Brain microvascular endothelial cell (primary cell): Measurements from ENCODE around the gene ANGPTL2.

Experiments used
- DNase-seq: peaks from one replicate; pipeline ENCODE4 v3.0.0-alpha.2; 2020
- H3K27ac ChIP-seq: fragments of 250-450 bp; sonication (Bioruptor Pico); 2 replicates; pipeline ENCODE4 v1.5.1; 2020; ENCODE audit warnings: mild to moderate bottlenecking, moderate library complexity
- H3K27me3 ChIP-seq: fragments of 250-450 bp; sonication (Bioruptor Pico); replicated peaks from 2 replicates; pipeline ENCODE4 v1.5.1; 2020; ENCODE audit warnings: mild to moderate bottlenecking
- H3K36me3 ChIP-seq: fragments of 250-450 bp; sonication (Bioruptor Pico); replicated peaks from 2 replicates; pipeline ENCODE4 v1.5.1; 2020; ENCODE audit warnings: mild to moderate bottlenecking
- H3K4me3 ChIP-seq: 2 replicates; pipeline ENCODE4 v1.5.1; 2011; ENCODE audit warnings: low read depth, mild to moderate bottlenecking, control low read depth, low read length, moderate library complexity
- in situ Hi-C: cut with HindIII; loops from 2 replicates; pipeline ENCODE4 v1.10.0; 2017; ENCODE audit warnings: low sequenced_read_pairs, low pct_ligation_motif_present
- TF ChIP-seq, protein P1 (sequence below): IDR thresholded peaks from 2 replicates; pipeline ENCODE4 v1.5.1; 2011; ENCODE audit warnings: low read depth, mild to moderate bottlenecking, moderate library complexity, low read length, control low read depth, inconsistent platforms; ENCODE audit errors: missing control alignments

ANGPTL2 gene

DNA sequence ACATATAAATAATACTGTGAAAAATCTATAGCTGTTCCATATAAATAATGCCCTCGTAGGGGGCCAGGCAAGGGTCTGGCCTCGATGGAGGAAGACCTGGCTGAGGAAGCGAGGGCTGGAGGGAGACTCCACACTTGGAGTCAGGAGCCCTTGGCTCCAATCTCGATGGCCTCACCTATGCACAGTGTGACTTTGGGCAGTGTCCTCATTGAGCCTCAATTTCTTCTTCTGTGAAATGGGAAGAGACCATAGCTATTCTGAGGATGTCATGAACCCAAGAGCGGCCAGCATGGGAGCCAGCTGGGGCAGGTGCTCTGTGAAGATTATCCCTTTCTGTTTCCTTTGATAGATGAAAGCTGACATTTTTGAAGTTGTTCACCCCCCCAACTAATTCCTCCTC, 24.8 kb downstream of the ANGPTL2 start:
- in situ Hi-C loops = no loop called here
- Histone ChIP-seq H3K27ac (no peak overlapping the region), H3K36me3 (no peaks in the 10 kb centered on the region), H3K27me3 (peaks cover 3% of the 10 kb centered on the region), H3K4me3 (no peak overlapping the region)
- DNase-seq = no peak
- TF ChIP-seq, protein P1, sequence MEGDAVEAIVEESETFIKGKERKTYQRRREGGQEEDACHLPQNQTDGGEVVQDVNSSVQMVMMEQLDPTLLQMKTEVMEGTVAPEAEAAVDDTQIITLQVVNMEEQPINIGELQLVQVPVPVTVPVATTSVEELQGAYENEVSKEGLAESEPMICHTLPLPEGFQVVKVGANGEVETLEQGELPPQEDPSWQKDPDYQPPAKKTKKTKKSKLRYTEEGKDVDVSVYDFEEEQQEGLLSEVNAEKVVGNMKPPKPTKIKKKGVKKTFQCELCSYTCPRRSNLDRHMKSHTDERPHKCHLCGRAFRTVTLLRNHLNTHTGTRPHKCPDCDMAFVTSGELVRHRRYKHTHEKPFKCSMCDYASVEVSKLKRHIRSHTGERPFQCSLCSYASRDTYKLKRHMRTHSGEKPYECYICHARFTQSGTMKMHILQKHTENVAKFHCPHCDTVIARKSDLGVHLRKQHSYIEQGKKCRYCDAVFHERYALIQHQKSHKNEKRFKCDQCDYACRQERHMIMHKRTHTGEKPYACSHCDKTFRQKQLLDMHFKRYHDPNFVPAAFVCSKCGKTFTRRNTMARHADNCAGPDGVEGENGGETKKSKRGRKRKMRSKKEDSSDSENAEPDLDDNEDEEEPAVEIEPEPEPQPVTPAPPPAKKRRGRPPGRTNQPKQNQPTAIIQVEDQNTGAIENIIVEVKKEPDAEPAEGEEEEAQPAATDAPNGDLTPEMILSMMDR = no peak

DNA sequence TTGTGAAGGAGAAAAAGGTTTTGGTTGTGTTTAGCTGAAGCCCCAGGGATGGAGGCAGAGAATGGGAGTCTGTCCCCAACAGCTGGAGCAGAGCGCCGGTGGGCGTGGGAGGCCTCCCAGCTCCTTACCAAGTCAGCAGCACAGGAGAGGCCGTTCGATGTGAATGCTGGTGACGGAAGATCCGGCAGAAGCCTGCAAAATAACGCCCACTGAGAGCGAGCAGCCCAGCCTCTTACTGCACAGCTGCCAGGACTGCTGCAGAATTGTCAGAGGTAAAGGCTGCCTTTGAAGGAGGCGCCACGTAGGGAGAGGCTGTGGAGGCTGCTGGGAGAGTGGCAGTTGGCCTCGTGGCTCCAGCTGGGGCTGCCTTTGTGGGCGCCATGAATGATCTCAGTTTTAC, 26.2 kb downstream of the ANGPTL2 start:
- Histone ChIP-seq H3K27me3 (peaks cover 3% of the 10 kb centered on the region), H3K4me3 (no peak overlapping the region), H3K36me3 (no peaks in the 10 kb centered on the region), H3K27ac (no peak overlapping the region)
- in situ Hi-C loops = no loop called here
- DNase-seq = no peak
- TF ChIP-seq, protein P1 = no peak

GRCh38 chr9:127095411-127095810, 27.0 kb downstream of the ANGPTL2 start:
- in situ Hi-C loops = no loop called here
- TF ChIP-seq, protein P1 = no peak
- no peak for DNase-seq
- Histone ChIP-seq H3K27me3 (peaks cover 3% of the 10 kb centered on the region), H3K27ac (no peak overlapping the region), H3K36me3 (no peaks in the 10 kb centered on the region), H3K4me3 (no peak overlapping the region)

- Histone ChIP-seq H3K4me3 (no peak overlapping the region), H3K27me3 (peaks cover 3% of the 10 kb centered on the region), H3K27ac (no peak overlapping the region), H3K36me3 (no peaks in the 10 kb centered on the region)
- no peak for DNase-seq
- TF ChIP-seq, protein P1 = peak; percentile 24
- in situ Hi-C loops = no loop called here
These were observed 29.0 kb downstream of the ANGPTL2 start for GRCh38 chr9:127093319-127094020.

DNA sequence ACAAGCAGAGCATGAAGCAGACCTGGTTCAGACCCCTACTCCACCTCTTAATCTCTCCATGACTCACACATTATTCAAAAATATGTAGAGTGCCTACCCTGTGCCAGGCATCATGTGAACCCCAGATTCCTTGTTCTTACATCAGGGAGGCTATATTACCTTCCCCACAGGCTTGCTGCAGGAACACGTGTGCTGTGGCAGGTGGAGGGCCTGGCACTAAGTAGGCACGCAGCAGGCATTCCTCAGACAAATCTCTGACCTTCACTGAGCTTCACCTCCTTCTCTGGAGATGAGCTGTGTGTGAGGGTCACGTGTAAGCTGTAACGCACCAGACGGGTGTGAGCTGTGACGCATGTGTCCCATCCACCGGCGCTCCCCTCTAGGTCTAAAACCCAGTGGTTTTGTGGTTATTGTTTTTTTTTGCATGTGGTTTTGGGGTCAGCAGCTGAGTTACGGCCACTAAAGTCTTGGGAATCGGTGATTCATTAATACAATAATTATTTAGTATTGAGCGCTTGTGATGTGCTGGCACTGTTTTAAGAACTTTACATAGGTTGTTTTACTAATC, 30.3 kb downstream of the ANGPTL2 start:
- no peak overlapping the region for H3K27ac ChIP-seq
- TF ChIP-seq, protein P1 = no peak
- in situ Hi-C loops = no loop called here
- H3K27me3 ChIP-seq = peaks cover 3% of the 10 kb centered on the region
- H3K36me3 ChIP-seq = no peaks in the 10 kb centered on the region
- no peak overlapping the region for H3K4me3 ChIP-seq
- peak; percentile 42 for DNase-seq
